ENCODE results near the gene SMAD3. TPM values are rescaled to one million over a fixed set of nuclear protein-coding genes. Genes with fewer than 3 reads are reported as not detected.

SMAD3 gene
- total RNA-seq, 3 donors from 2014 or later = 22.5 to 44.6 (median 33.4) TPM

DNA sequence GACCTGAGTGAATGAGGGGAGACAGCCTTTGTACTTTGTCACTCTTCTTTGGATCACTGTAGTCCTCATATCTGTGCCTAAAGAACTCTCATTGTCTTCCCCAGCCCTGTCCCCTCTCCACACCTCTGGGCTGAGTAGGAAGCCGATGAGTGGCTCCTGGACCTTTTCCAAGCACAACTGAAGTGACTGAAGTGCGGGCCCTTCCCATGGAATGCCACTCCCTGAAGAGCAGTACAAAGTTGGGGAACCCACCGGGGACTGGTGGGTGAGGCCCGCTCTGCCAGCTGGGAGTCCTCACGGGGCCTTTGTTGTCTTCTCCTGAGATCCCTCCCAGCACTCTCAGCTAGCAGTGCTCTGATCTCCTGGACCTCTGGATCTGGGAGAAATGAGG, 99.0 kb downstream of the SMAD3 start:
- H3K4me1 ChIP-seq = no peaks in the 10 kb centered on the region
- H3K27me3 ChIP-seq = no peaks in the 10 kb centered on the region
- no peak overlapping the region for H3K27ac ChIP-seq
- intact Hi-C loops (cut with DNase I; ENCODE audit: low total_unique reads) = no loop called here
- TF ChIP-seq, protein P1, sequence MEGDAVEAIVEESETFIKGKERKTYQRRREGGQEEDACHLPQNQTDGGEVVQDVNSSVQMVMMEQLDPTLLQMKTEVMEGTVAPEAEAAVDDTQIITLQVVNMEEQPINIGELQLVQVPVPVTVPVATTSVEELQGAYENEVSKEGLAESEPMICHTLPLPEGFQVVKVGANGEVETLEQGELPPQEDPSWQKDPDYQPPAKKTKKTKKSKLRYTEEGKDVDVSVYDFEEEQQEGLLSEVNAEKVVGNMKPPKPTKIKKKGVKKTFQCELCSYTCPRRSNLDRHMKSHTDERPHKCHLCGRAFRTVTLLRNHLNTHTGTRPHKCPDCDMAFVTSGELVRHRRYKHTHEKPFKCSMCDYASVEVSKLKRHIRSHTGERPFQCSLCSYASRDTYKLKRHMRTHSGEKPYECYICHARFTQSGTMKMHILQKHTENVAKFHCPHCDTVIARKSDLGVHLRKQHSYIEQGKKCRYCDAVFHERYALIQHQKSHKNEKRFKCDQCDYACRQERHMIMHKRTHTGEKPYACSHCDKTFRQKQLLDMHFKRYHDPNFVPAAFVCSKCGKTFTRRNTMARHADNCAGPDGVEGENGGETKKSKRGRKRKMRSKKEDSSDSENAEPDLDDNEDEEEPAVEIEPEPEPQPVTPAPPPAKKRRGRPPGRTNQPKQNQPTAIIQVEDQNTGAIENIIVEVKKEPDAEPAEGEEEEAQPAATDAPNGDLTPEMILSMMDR (IDR thresholded peaks at IDR 0.05) = no peak
- TF ChIP-seq POLR2A (IDR thresholded peaks at IDR 0.05) (no peak), POLR2AphosphoS5 (IDR thresholded peaks at IDR 0.05) (no peak)
- H3K36me3 ChIP-seq = no peaks in the 10 kb centered on the region
- no peak overlapping the region for H3K4me3 ChIP-seq
- no peak for DNase-seq (ENCODE audit: low spot score in 2 of 2)
- no peaks in the 10 kb centered on the region for H3K9me3 ChIP-seq

DNA sequence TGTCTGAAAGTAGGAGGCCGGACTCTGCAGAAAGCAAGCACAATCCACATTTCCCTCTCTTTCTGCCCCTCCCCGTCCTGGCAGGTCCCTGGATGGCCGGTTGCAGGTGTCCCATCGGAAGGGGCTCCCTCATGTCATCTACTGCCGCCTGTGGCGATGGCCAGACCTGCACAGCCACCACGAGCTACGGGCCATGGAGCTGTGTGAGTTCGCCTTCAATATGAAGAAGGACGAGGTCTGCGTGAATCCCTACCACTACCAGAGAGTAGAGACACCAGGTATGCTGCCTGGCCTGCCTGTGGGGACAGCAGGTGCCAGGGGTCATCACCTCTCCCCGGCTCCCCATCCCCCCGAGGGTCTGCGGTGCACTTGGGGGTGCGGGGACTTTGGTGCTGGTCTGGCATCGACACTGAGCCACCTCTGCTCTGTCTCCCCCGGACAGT, 99.4 kb downstream of the SMAD3 start:
- Histone ChIP-seq H3K27ac (no peak overlapping the region), H3K4me1 (no peaks in the 10 kb centered on the region), H3K27me3 (no peaks in the 10 kb centered on the region), H3K36me3 (no peaks in the 10 kb centered on the region), H3K9me3 (no peaks in the 10 kb centered on the region), H3K4me3 (no peak overlapping the region)
- DNase-seq (ENCODE audit: low spot score in 2 of 2) = no peak
- intact Hi-C loops (cut with DNase I; ENCODE audit: low total_unique reads) = no loop called here
- TF ChIP-seq POLR2A (IDR thresholded peaks at IDR 0.05) (no peak), POLR2AphosphoS5 (IDR thresholded peaks at IDR 0.05) (no peak)
- TF ChIP-seq, protein P1 (IDR thresholded peaks at IDR 0.05) = no peak

GRCh38 chr15:67165254-67166253, 100.2 kb downstream of the SMAD3 start:
- no peak for TF ChIP-seq POLR2AphosphoS5 (IDR thresholded peaks at IDR 0.05)
- no peak for TF ChIP-seq POLR2A (IDR thresholded peaks at IDR 0.05)
- H3K4me1 ChIP-seq = no peaks in the 10 kb centered on the region
- no peak overlapping the region for H3K27ac ChIP-seq
- no peaks in the 10 kb centered on the region for H3K9me3 ChIP-seq
- DNase-seq (ENCODE audit: low spot score in 2 of 2) = no peak
- H3K27me3 ChIP-seq = no peaks in the 10 kb centered on the region
- no peaks in the 10 kb centered on the region for H3K36me3 ChIP-seq
- H3K4me3 ChIP-seq = no peak overlapping the region
- intact Hi-C loops (cut with DNase I; ENCODE audit: low total_unique reads) = no loop called here

- no peak for DNase-seq (ENCODE audit: low spot score in 2 of 2)
- Histone ChIP-seq H3K27me3 (no peaks in the 10 kb centered on the region), H3K27ac (peak overlapping the region in 1 of 2 donors; percentile 28), H3K4me1 (no peaks in the 10 kb centered on the region), H3K36me3 (no peaks in the 10 kb centered on the region), H3K4me3 (no peak overlapping the region), H3K9me3 (no peaks in the 10 kb centered on the region)
- intact Hi-C loops (cut with DNase I; ENCODE audit: low total_unique reads) = no loop called here
- TF ChIP-seq POLR2AphosphoS5 (IDR thresholded peaks at IDR 0.05) (no peak), POLR2A (IDR thresholded peaks at IDR 0.05) (no peak)
- TF ChIP-seq, protein P1 (IDR thresholded peaks at IDR 0.05) = no peak
Observed at GRCh38 chr15:67166280-67167009, 101.0 kb downstream of the SMAD3 start.

DNA sequence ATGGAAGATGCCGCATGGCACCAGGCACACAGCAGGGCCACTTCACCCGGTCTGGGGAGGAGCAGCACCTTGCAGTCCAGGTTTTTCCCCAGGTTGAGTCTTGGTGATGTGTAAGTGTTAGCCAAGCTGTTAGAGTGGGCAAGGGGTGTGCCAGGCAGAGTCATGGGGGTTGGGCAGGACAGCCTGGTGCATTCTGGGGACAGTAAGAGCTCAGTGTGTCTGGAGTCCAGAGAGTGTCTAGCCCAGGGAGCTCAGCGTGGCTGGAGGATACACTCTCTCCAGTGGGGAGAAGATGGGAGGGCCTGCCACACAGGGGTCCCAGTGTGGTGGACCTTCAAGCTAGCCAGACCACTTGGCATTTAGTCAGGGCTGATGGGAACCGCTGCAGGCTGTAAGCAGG, 101.7 kb downstream of the SMAD3 start:
- H3K4me1 ChIP-seq = no peaks in the 10 kb centered on the region
- TF ChIP-seq POLR2A (IDR thresholded peaks at IDR 0.05) (no peak), POLR2AphosphoS5 (IDR thresholded peaks at IDR 0.05) (no peak)
- TF ChIP-seq, protein P1 (IDR thresholded peaks at IDR 0.05) = no peak
- DNase-seq (ENCODE audit: low spot score in 2 of 2) = no peak
- no peak overlapping the region for H3K4me3 ChIP-seq
- H3K27ac ChIP-seq = peak overlapping the region in 1 of 2 donors; percentile 28
- H3K9me3 ChIP-seq = no peaks in the 10 kb centered on the region
- no peaks in the 10 kb centered on the region for H3K36me3 ChIP-seq
- intact Hi-C loops (cut with DNase I; ENCODE audit: low total_unique reads) = no loop called here
- H3K27me3 ChIP-seq = no peaks in the 10 kb centered on the region
